WERI-Rb-1 (cell line): ENCODE measurements around the gene LRRN4.

Source experiments
- DNase-seq: peaks from one replicate; pipeline ENCODE4 v3.0.0-alpha.2; 2020
- H3K27ac ChIP-seq: fragments of 250-450 bp; sonication (Bioruptor Pico); 2 replicates; pipeline ENCODE4 v1.5.1; 2020; ENCODE audit warnings: mild to moderate bottlenecking, moderate library complexity
- H3K27me3 ChIP-seq: fragments of 250-450 bp; sonication (Bioruptor Pico); 2 replicates; pipeline ENCODE4 v1.5.1; 2021; ENCODE audit warnings: mild to moderate bottlenecking, low read depth, moderate library complexity; ENCODE audit not compliant: insufficient read depth, severe bottlenecking
- H3K36me3 ChIP-seq: fragments of 250-450 bp; sonication (Bioruptor Pico); 2 replicates; pipeline ENCODE4 v1.5.1; 2020; ENCODE audit warnings: mild to moderate bottlenecking, moderate library complexity
- H3K4me3 ChIP-seq: 2 replicates; pipeline ENCODE4 v1.5.1; 2011; ENCODE audit warnings: low read depth, mild to moderate bottlenecking, control low read depth, low read length
- H3K9me3 ChIP-seq: fragments of 250-450 bp; sonication (Bioruptor Pico); 2 replicates; pipeline ENCODE4 v1.5.1; 2021; ENCODE audit warnings: mild to moderate bottlenecking, moderate library complexity; ENCODE audit not compliant: severe bottlenecking
- TF ChIP-seq, protein P1 (sequence below): IDR thresholded peaks from 2 replicates; pipeline ENCODE4 v1.5.1; 2011; ENCODE audit warnings: low read depth, mild to moderate bottlenecking, control low read depth, inconsistent platforms, low read length

LRRN4 gene

DNA sequence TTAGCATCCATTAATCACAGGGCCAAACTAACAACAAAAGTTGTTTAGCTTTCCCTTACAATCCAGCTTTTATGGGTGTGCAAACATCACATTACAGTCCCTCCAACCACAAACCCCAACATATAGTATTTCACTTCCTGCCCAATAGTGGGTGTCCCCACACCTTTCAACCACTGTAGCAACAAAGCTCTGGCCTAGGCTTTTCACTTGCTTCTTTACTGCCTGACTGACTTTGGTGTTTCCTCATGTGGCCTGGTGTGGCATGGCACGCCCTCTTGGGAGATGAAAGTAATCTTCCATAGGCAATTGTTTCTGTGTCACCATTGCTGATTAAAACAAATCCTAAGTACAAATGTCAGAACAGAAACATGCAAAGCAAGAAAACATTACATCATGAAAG, 57.1 kb downstream of the LRRN4 start:
- Histone ChIP-seq H3K36me3 (peaks cover 46% of the 10 kb centered on the region), H3K4me3 (no peak overlapping the region), H3K27me3 (no peaks in the 10 kb centered on the region), H3K27ac (no peak overlapping the region), H3K9me3 (no peaks in the 10 kb centered on the region)
- no peak for DNase-seq
- TF ChIP-seq, protein P1, sequence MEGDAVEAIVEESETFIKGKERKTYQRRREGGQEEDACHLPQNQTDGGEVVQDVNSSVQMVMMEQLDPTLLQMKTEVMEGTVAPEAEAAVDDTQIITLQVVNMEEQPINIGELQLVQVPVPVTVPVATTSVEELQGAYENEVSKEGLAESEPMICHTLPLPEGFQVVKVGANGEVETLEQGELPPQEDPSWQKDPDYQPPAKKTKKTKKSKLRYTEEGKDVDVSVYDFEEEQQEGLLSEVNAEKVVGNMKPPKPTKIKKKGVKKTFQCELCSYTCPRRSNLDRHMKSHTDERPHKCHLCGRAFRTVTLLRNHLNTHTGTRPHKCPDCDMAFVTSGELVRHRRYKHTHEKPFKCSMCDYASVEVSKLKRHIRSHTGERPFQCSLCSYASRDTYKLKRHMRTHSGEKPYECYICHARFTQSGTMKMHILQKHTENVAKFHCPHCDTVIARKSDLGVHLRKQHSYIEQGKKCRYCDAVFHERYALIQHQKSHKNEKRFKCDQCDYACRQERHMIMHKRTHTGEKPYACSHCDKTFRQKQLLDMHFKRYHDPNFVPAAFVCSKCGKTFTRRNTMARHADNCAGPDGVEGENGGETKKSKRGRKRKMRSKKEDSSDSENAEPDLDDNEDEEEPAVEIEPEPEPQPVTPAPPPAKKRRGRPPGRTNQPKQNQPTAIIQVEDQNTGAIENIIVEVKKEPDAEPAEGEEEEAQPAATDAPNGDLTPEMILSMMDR, result no peak

DNA sequence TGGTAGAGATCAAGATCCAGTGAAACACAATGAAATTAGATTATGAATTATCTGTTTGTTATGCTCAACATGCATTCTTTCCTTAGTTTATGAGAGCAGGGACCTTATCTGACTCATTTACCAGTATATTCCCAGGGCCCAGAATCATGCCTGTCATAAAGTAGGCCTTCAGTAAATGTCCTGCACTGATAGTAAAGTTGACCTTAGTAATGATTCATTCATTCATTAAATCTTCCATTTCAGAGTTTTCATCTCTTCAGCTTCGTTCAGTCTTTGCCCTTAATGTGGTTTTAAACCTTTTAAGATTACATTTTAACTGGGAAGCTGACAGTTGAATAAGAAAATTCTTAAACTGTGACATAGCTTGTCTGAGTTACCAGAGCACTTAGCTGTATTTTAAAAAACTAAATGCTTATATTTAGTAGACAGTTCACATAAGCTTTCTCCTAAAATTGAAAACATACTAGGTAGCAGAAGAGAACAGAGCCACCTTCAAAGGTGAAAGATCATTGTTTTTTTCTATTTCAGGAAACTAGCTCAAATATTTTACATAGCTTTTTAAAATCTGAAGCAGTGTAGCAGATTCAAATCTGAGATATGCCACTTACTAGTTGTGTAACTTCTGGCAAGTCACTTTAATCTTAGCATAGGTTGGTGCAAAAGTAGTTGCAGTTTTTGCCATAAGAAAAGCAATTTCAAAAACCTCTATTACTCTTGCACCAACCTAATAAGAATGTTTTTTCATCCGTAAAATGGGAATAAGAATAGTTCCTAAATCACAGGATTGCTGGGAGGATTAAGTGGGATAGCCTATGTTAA, 62.0 kb downstream of the LRRN4 start:
- no peak for DNase-seq
- H3K27ac ChIP-seq, result no peak overlapping the region
- H3K36me3 ChIP-seq, result peaks cover 74% of the 10 kb centered on the region
- TF ChIP-seq, protein P1, result no peak
- no peaks in the 10 kb centered on the region for H3K27me3 ChIP-seq
- no peak overlapping the region for H3K4me3 ChIP-seq
- no peaks in the 10 kb centered on the region for H3K9me3 ChIP-seq

DNA sequence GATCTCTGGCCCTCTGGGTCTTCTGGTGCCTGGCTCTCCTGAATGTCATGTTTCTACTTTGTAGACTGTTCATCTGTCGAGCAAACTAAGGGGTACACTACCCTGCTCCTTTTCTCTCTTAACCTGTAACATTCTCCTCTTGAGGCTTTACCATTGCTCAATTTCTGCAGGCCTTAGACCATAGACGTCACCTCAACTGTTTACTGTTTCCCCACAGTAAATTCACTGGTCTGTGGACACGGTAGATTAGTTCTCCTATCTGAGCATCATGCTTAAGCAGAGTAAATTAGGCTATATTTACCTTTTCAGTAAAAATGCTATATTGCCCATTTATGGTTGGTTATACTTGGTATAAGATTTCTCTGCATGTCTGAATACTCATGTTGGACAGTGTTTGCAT, 62.9 kb downstream of the LRRN4 start:
- H3K27me3 ChIP-seq, result no peaks in the 10 kb centered on the region
- no peaks in the 10 kb centered on the region for H3K9me3 ChIP-seq
- H3K27ac ChIP-seq, result no peak overlapping the region
- DNase-seq, result no peak
- peaks cover 82% of the 10 kb centered on the region for H3K36me3 ChIP-seq
- TF ChIP-seq, protein P1, result no peak
- no peak overlapping the region for H3K4me3 ChIP-seq
